Uterus (tissue), 2 donors: ENCODE data around the gene JADE2.

Experiments used
- CTCF ChIP-seq, 4 experiments: fragments of 200-600 bp in 2 of 4; fragments of 450-650 bp in 2 of 4; sonication (generic) in 2 of 4; IDR thresholded peaks; one replicate each; pipeline ENCODE4 v1.5.1; 2016 to 2019; ENCODE audit warnings: antibody characterized with exemption in 4 of 4, mild to moderate bottlenecking in 2 of 4, moderate library complexity in 1 of 4
- POLR2A ChIP-seq, 2 donors: fragments of 450-650 bp; IDR thresholded peaks; one replicate each; pipeline ENCODE4 v1.6.1; 2016; ENCODE audit warnings: antibody characterized with exemption in 2 of 2, mild to moderate bottlenecking in 1 of 2, moderate library complexity in 1 of 2

DNA sequence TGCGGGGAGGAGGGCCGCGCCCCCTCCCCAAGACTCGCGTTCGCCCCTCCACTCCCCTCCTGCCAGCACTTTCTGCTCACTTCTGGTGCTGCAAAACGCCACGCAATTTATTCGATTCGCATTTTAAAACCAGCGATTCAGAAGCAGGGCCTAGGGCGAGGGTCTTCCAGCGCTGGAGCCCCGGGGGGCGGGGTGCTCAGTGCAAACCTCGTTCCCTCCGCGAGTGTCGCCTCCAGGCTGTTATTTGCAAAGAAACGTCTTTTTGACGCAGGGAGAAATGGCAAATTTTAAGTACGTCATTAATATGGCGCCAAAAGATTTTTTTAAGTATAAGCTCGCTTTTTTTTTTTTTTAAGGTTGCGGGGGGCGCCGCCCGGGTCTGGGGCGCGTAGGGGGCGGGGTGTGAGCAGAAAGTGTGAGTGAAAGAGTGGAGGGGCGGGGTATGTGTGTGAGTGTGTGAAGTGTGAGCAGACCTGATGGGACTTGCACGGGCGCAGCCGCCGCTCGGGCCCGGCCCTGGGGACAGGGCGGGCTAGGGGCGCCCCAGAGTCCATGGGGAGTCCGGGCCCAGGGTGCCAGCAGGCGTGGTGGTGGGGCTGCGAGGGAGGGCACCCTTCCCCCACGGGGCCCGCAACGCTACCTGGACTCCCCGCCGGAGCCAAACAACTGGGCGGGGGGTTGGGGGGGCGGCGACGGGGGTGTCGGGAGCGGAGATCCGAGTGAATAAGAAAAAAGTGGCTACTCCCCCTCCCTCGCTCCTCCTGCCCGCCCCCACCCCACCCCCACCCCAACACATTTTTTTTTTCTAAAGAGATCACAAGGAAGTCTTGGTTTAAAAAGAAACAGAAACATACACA lies at the start of gene JADE2:
- TF ChIP-seq CTCF (IDR thresholded peaks at IDR 0.05) (no peak), POLR2A (IDR thresholded peaks at IDR 0.05) (peak; percentile 22 to 58)
